ENCODE results near the gene KCNJ13. TPM values are rescaled to one million over a fixed set of nuclear protein-coding genes. Genes with fewer than 3 reads are reported as not detected.

Gene KCNJ13
- total and polyA plus RNA-seq, 4 donors = 0.08 to 0.79 TPM; not detected in 2

DNA sequence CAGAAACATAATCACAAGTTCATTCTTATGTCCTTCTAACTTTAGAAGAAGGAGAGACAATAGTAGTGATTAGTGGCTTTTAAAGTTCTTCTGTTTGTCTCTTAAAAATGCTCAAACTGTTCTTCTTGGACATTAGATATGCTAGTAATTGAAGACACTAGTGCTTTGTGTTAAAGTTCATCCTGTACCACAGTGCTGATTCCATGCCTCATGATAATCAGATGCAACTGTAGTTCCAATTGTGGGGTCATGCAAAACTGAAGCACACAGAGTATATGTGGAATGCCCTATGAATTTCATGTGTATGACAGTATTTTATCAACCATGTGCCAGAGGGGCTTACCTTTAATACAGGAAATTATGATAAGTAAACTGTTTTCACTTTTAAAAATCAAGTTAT lies 11.4 kb upstream of the KCNJ13 start:
- Histone ChIP-seq H3K27me3 (ENCODE audit: control insufficient read depth in 4 of 4, insufficient read depth in 4 of 4, low read length in 3 of 4) (no peaks in the 10 kb centered on the region), H3K9me3 (ENCODE audit: control insufficient read depth in 4 of 4, low read length in 3 of 4) (no peaks in the 10 kb centered on the region), H3K4me1 (ENCODE audit: control insufficient read depth in 4 of 4, insufficient read depth in 4 of 4, low read length in 3 of 4) (no peaks in the 10 kb centered on the region), H3K4me3 (ENCODE audit: low read depth in 1 of 3, low read length in 3 of 3) (no peak overlapping the region), H3K9ac (ENCODE audit: low read depth in 1 of 2, low read length in 2 of 2) (no peak overlapping the region), H3K27ac (ENCODE audit: low read depth in 1 of 2, low read length in 2 of 2) (no peak overlapping the region), H3K36me3 (ENCODE audit: control insufficient read depth in 4 of 4, insufficient read depth in 3 of 4, low read depth in 1 of 4, low read length in 3 of 4) (peaks cover 2 to 46% (median 36%) of the 10 kb centered on the region in 4 donors)
- no peak for DNase-seq (ENCODE audit: low spot score)
- TF ChIP-seq GABPA (IDR thresholded peaks at IDR 0.05 in 1 of 2, conservative IDR thresholded peaks at IDR 0.05 in 1 of 2) (no peak), NR2F2 (IDR thresholded peaks at IDR 0.05) (no peak), JUND (IDR thresholded peaks at IDR 0.05) (no peak), HNF4G (IDR thresholded peaks at IDR 0.05) (no peak), FOXA2 (IDR thresholded peaks at IDR 0.05) (no peak), FOXA1 (IDR thresholded peaks at IDR 0.05) (no peak), TAF1 (conservative IDR thresholded peaks at IDR 0.05) (no peak), EGR1 (IDR thresholded peaks at IDR 0.05; ENCODE audit: low read depth in 2 of 2) (no peak), HNF4A (conservative IDR thresholded peaks at IDR 0.05) (no peak), SP1 (IDR thresholded peaks at IDR 0.05) (no peak), RAD21 (IDR thresholded peaks at IDR 0.05) (no peak), YY1 (IDR thresholded peaks at IDR 0.05) (no peak), RXRA (IDR thresholded peaks at IDR 0.05) (no peak)
- TF ChIP-seq, protein P1, sequence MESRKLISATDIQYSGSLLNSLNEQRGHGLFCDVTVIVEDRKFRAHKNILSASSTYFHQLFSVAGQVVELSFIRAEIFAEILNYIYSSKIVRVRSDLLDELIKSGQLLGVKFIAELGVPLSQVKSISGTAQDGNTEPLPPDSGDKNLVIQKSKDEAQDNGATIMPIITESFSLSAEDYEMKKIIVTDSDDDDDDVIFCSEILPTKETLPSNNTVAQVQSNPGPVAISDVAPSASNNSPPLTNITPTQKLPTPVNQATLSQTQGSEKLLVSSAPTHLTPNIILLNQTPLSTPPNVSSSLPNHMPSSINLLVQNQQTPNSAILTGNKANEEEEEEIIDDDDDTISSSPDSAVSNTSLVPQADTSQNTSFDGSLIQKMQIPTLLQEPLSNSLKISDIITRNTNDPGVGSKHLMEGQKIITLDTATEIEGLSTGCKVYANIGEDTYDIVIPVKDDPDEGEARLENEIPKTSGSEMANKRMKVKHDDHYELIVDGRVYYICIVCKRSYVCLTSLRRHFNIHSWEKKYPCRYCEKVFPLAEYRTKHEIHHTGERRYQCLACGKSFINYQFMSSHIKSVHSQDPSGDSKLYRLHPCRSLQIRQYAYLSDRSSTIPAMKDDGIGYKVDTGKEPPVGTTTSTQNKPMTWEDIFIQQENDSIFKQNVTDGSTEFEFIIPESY (IDR thresholded peaks at IDR 0.05) = no peak
- TF ChIP-seq, protein P2, sequence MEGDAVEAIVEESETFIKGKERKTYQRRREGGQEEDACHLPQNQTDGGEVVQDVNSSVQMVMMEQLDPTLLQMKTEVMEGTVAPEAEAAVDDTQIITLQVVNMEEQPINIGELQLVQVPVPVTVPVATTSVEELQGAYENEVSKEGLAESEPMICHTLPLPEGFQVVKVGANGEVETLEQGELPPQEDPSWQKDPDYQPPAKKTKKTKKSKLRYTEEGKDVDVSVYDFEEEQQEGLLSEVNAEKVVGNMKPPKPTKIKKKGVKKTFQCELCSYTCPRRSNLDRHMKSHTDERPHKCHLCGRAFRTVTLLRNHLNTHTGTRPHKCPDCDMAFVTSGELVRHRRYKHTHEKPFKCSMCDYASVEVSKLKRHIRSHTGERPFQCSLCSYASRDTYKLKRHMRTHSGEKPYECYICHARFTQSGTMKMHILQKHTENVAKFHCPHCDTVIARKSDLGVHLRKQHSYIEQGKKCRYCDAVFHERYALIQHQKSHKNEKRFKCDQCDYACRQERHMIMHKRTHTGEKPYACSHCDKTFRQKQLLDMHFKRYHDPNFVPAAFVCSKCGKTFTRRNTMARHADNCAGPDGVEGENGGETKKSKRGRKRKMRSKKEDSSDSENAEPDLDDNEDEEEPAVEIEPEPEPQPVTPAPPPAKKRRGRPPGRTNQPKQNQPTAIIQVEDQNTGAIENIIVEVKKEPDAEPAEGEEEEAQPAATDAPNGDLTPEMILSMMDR (IDR thresholded peaks at IDR 0.05; ENCODE audit: low read depth, low read length, missing input control) = no peak
- TF ChIP-seq, protein P3, sequence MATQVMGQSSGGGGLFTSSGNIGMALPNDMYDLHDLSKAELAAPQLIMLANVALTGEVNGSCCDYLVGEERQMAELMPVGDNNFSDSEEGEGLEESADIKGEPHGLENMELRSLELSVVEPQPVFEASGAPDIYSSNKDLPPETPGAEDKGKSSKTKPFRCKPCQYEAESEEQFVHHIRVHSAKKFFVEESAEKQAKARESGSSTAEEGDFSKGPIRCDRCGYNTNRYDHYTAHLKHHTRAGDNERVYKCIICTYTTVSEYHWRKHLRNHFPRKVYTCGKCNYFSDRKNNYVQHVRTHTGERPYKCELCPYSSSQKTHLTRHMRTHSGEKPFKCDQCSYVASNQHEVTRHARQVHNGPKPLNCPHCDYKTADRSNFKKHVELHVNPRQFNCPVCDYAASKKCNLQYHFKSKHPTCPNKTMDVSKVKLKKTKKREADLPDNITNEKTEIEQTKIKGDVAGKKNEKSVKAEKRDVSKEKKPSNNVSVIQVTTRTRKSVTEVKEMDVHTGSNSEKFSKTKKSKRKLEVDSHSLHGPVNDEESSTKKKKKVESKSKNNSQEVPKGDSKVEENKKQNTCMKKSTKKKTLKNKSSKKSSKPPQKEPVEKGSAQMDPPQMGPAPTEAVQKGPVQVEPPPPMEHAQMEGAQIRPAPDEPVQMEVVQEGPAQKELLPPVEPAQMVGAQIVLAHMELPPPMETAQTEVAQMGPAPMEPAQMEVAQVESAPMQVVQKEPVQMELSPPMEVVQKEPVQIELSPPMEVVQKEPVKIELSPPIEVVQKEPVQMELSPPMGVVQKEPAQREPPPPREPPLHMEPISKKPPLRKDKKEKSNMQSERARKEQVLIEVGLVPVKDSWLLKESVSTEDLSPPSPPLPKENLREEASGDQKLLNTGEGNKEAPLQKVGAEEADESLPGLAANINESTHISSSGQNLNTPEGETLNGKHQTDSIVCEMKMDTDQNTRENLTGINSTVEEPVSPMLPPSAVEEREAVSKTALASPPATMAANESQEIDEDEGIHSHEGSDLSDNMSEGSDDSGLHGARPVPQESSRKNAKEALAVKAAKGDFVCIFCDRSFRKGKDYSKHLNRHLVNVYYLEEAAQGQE (IDR thresholded peaks at IDR 0.05) = no peak
- TF ChIP-seq, protein P4, sequence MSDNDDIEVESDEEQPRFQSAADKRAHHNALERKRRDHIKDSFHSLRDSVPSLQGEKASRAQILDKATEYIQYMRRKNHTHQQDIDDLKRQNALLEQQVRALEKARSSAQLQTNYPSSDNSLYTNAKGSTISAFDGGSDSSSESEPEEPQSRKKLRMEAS (IDR thresholded peaks at IDR 0.05) = no peak
- TF ChIP-seq, protein P5, sequence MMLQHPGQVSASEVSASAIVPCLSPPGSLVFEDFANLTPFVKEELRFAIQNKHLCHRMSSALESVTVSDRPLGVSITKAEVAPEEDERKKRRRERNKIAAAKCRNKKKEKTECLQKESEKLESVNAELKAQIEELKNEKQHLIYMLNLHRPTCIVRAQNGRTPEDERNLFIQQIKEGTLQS (IDR thresholded peaks at IDR 0.05) = no peak
